Right lung (tissue), 5 donors: ENCODE measurements around the gene CMYA5. TPM values are rescaled to one million over a fixed set of nuclear protein-coding genes. Genes with fewer than 3 reads are reported as not detected.
"Not testable (repeated sequence)": the region's sequence is repeated elsewhere in the genome, so short reads cannot be mapped to it uniquely, and the experiment has no call there.

Experiments used
- DNase-seq, 2 donors: peaks; one replicate each; pipeline ENCODE4 v3.0.0-alpha.2; 2013
- polyA plus RNA-seq, 5 donors: library from polyadenylated mRNA; unstranded; fragments of 120-200 nt; gene quantifications; one replicate each; pipeline versions ENCODE4 v1.2.1 to v1.2.3, GENCODE V29; 2013; ENCODE audit warnings: inconsistent platforms in 1 of 5, low replicate concordance in 1 of 5; ENCODE audit not compliant: insufficient read length in 5 of 5, insufficient read depth in 1 of 5

CMYA5 gene
- polyA plus RNA-seq, 5 donors = 8.7 to 14.0 (median 10.7) TPM

DNA sequence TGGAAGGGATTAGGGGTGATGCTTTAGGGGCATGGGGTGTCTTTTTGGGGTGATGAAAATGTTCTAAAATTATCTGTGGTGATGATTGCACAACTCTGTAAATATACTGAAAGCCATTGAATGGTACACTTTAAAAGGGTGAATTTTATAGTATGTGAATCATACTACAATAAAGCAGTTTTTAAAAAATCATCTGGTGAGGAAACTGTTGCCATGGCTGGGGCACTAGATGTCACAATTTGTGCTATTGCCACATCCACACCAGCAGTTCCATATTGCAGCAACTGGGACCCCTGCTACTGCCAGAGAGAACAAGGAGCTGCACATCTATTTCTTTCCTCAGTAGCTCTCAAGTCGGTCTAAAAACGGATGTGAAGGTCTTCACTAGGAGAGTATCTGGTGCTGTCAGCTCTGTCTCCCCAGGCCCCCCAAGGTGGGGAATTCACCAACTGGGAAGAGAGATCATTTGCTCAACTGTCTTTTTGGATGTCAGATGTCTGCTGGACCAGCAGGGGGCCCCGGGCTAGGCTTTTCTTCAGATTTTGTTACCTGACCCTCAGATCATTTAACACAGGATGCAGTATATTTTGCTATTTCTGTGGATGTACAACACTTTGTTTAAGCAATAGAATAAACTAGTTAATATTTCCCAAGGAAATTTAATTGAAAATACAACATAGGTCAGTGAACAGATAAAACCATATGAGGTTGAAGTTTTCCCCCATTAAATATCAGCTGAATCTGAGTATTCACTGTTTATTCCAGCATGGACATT lies 13.2 kb downstream of the CMYA5 start:
- no peak for DNase-seq

DNA sequence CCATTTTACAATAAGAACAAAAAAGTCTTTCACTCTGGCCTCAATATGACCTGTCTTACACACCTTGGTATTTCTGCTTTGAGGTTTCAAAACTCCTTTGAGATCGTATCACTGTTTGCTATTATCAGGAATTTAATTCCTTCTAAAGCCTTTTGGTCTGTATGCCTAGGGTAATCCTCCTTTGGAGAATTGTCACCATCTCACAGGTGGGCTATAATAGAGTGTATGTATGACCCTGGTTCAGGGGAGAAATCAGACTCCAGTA lies 13.7 kb downstream of the CMYA5 start:
- DNase-seq = no peak

DNA sequence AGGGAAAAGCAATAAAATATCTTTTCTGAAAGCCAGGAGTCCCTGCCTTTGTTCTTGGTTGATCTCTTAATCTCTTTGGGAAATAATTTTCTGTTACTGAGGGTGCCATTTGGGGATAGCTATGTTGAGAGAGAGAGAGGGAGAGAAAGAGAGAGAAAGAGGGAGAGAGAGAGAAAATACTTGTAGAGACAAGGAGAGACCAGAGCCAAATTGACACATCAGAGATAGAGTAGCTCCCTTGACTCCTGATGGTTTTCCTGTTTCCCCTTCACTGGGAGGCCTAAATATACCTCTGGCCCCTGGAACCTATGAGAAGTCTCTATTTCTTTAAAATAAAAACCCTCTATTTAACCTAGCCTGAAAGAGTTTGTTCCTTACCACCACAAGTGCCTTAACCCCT lies 14.9 kb downstream of the CMYA5 start:
- DNase-seq = no peak

- no peak for DNase-seq
Measured at GRCh38 chr5:79705632-79706031, 16.0 kb downstream of the CMYA5 start.

GRCh38 chr5:79706317-79706716 lies 16.7 kb downstream of the CMYA5 start:
- not testable (repeated sequence) for DNase-seq

DNA sequence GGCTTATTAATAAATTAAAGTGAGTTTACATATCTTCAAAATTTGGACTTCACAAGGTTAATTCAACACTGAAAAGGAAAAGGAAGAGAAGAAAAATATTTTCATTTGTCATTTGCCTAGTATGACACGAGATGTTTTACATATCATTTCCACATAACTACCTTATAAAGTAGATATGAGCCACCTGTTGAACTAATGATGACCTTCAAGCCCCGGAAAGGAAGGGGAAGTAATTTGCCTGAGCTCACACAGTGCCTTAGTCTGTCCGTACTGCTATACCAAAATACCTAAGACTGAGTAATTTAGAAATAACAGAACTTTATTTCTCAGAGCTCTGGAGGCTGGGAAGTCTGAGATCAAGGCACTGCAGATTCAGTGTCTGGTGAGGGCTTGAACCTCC lies 17.9 kb downstream of the CMYA5 start:
- no peak for DNase-seq

- no peak for DNase-seq
Measured at GRCh38 chr5:79712741-79713140, 23.1 kb downstream of the CMYA5 start.

GRCh38 chr5:79713727-79714126 lies 24.1 kb downstream of the CMYA5 start:
- DNase-seq = no peak

DNA sequence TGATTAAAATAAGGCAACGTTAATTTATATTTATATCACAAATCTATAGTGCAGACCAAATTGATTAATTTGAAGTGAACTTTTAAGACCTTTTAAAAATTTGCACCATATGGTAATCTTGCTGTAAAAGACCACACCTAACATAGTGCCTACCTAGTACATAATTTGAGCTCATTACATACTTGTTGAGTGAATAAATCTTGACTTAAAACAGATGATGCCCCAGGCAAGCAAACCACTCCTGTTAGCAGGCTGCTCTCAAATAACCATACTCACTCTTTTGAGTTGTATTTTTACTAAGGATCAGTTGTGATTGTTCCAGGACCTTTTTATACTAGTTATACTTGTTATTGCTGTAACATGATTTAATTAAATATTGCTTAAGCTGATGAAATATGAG lies 27.2 kb downstream of the CMYA5 start:
- no peak for DNase-seq

- no peak for DNase-seq
Measured at GRCh38 chr5:79720096-79720495, 30.5 kb downstream of the CMYA5 start.

DNA sequence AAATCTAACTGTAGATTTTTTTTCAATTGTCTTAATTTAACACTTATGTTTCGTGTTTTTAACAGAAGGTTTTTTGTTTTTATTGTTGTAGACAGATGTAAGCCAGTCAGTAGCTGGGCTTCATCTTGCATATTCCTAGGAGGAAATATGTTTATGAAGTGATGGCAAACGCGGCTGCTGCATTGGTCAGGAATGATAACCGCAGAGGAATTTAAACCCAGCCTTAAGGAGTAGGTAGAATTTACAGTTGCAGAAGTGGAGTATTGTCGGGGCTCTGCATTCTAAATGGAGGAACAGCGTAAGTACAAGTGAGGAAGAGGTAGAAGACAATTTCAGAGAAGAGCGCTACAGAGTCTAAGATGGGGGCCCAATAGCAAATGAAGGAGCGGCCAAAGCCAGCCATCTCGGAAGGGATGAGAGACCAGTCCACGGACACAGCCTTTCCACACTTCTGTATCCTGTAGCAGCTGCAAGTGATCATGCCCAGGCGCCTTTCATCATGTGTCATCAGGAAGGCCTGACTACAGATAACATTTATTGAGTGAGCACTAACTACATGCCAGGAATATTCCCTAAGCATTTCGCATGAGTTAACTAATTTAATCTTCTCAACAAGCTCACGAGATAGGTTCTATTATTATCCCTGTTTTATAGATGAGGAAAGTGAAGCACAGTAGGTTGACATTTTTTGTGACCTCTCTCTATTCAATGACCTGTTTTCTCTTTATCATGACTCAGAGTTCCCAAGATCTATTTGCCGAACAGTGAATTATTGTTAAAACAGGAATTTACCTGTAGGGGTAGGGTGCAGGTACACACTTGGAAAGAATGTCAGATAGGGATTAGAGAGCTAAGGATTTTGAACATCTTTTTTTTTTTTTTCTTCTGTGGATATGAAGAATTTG lies 38.1 kb downstream of the CMYA5 start:
- no peak for DNase-seq

GRCh38 chr5:79728396-79728795 lies 38.8 kb downstream of the CMYA5 start:
- no peak for DNase-seq

- no peak for DNase-seq
Measured at GRCh38 chr5:79729679-79730078, 40.0 kb downstream of the CMYA5 start.

DNA sequence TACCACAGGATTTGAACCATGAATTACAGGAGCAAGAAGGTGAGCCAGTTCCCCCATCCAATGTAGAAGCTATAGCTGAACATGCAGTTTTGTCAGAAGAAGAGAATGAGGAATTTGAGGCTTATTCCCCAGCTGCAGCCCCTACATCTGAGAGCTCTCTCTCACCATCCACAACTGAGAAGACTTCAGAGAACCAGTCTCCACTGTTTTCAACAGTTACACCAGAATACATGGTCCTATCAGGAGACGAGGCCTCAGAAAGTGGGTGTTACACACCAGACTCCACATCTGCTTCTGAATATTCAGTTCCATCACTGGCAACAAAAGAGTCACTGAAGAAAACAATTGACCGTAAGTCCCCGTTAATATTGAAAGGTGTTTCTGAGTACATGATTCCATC lies 40.9 kb downstream of the CMYA5 start:
- no peak for DNase-seq

GRCh38 chr5:79731775-79732174 lies 42.1 kb downstream of the CMYA5 start:
- DNase-seq = no peak

GRCh38 chr5:79736528-79737514 lies 47.2 kb downstream of the CMYA5 start:
- no peak for DNase-seq

DNA sequence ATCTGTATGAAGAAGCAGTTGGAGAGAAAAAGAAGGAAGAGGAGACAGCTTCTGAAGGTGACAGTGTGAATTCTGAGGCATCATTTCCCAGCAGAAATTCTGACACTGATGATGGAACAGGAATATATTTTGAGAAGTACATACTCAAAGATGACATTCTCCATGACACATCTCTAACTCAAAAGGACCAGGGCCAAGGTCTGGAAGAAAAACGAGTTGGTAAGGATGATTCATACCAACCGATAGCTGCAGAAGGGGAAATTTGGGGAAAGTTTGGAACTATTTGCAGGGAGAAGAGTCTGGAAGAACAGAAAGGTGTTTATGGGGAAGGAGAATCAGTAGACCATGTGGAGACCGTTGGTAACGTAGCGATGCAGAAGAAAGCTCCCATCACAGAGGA lies 48.7 kb downstream of the CMYA5 start:
- DNase-seq = no peak

GRCh38 chr5:79742549-79743136 lies 53.0 kb downstream of the CMYA5 start:
- no peak for DNase-seq

DNA sequence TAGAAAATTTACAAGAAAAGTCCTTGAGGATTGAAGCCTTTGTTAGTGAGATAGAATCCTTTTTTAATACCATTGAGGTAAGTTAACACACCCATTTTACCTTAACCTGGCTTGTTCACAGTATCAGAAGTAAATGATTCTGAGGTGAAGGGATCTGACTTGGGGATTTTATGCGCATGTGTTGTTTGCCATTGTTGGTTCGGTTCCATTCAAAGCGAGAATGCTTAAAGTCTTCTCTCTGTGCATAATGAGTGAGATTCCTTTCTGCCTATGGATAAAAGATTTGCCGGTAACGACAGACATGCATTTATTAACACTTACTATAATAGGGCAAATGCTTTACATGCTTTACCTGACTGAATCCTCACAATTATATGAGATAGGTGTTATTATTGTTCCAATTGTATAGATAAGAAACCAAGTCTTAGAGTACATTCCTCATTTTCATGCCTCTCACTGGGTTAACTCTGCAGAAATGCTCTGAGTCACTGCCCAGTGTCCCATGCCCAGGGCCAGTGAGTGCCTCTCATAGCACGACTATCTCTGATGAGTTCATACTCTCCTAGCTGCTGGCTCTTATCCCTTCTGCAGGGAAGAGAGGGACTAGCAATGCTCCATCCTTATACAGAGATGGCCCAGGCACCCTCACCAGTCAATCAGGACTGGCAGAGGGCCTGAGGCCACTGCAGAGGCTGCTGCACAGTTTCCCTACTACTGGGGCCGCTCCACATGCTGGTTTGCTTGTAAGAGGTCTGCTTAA lies 54.4 kb downstream of the CMYA5 start:
- no peak for DNase-seq

- DNase-seq = no peak
Measured at GRCh38 chr5:79745255-79745654, 55.6 kb downstream of the CMYA5 start.
